ENCODE data around the gene CCDC142. TPM values are rescaled to one million over a fixed set of nuclear protein-coding genes. Genes with fewer than 3 reads are reported as not detected.

CCDC142 gene
- total RNA-seq, 1 donor from 2014 or later = 9.1 TPM

GRCh38 chr2:74514368-74515270 is 31.8 kb upstream of the CCDC142 start, which contains the start of gene TLX2:
TSS of gene TLX2 (plus strand) at chr2:74514450. CDS start at chr2:74514807, 357 bp downstream.
- DNase-seq (ENCODE audit: low spot score) = no peak

GRCh38 chr2:74513605-74514367 is 31.0 kb upstream of the CCDC142 start:
- DNase-seq (ENCODE audit: low spot score) = no peak

- DNase-seq (ENCODE audit: low spot score) = no peak
These were observed 30.2 kb upstream of the CCDC142 start for GRCh38 chr2:74512744-74513604.

- no peak for DNase-seq (ENCODE audit: low spot score)
These were observed 28.5 kb upstream of the CCDC142 start for GRCh38 chr2:74511104-74511989.

DNA sequence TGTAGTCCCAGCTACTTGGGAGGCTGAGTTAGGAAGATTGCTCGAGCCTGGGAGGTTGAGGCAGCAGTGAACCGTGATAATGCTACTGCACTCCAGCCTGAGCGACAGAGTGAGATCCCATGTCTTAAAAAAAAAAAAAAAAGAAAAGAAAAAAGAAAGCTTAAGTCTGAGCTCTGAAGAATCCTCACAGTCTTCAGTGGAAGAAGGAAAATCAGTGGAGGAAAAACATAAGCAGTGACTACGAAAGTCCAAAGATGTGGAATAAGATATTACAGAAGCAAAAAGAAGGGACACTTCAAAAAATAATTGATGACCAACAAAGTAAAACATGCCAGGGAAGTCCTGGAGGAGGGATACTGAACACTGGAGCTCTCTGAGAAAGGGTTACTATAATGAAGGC is 27.5 kb upstream of the CCDC142 start:
- DNase-seq (ENCODE audit: low spot score) = no peak

- no peak for DNase-seq (ENCODE audit: low spot score)
These were observed 25.2 kb upstream of the CCDC142 start for GRCh38 chr2:74507926-74508520.

DNA sequence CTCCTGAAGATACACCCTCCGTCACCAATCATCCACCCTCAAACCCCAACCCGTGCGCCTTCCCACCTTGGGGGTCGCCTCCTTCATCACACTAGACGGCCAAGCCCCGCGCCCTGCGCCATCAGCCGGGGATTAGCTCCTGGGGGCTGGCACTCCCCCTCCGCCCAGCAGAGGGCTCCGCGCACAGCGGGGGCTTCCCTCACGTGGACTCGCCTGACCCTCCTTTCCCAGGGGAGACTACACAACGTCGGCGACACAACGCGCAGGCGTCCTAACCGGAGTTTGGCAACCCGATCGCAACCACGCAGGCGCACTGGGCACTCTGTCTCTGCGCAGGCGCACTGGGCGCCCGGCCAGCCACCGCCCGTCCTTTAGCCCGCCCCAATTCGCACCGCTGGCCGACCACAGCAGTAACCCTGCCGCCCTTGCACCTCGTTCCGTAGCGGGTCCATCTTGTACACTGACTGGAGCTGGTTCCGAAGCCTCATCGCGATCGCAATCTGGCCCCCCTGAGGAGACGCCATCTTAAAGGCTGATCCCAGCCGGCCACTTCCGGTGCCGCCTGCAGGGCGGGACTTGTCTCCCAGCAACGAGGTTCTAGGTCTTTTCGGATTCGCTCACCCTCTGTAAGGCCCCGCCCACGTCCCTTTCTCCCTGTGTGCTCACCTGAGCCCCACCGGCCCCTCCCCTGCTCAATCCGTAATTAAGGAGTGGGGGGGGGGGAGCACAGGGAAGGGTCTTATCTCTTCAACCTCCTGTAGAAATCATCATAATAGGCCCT is 24.5 kb upstream of the CCDC142 start, which contains the start of gene PCGF1:
TSS of gene PCGF1 (minus strand) at position 551 of the 781 bp plus-strand sequence. CDS start at position 524, 27 bp downstream.
- DNase-seq (ENCODE audit: low spot score) = peak; percentile 98

DNA sequence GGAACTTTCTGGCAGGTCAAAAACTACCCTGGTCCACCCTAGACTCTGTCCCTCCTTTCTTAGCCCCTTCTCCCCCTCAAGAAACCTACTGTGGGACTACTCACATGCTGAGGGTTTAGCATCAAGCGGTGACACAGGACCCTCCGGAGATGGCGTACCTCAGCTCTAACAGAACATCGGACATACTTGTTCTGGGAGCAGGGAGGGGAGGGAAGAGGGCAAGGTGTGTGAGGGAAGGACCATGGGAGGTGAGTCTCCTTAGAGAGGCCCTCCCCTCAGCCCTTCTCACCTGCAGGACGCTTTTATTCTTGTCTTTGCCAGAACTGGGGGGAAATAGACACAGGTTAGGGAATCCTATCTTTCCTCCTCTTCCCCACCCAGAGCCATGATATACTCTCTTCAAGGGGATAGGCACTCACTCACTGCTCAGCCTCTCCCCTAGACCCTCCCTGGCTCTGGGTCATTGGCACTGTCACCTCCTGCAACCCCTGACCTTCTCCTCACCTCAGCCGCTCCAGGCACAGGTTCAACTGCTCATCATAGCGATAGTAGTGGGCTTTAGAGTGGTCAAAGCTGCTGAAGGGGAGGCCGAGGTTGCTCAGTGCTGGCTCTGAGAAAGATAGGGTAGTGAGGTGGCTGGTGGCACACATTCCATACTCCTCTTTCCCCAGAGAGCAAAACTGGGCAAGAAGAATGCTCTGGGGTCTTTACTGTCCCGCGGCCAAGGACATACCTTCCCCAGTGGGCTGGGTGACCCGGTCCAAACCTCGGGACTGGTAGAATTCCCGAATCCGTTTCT is 22.8 kb upstream of the CCDC142 start:
- DNase-seq (ENCODE audit: low spot score) = no peak

GRCh38 chr2:74504591-74504990 is 21.8 kb upstream of the CCDC142 start:
- DNase-seq (ENCODE audit: low spot score) = no peak

- no peak for DNase-seq (ENCODE audit: low spot score)
These were observed 21.0 kb upstream of the CCDC142 start for GRCh38 chr2:74503506-74504475.

- peak; percentile 96 for DNase-seq (ENCODE audit: low spot score)
These were observed 20.1 kb upstream of the CCDC142 start for GRCh38 chr2:74502720-74503505.

DNA sequence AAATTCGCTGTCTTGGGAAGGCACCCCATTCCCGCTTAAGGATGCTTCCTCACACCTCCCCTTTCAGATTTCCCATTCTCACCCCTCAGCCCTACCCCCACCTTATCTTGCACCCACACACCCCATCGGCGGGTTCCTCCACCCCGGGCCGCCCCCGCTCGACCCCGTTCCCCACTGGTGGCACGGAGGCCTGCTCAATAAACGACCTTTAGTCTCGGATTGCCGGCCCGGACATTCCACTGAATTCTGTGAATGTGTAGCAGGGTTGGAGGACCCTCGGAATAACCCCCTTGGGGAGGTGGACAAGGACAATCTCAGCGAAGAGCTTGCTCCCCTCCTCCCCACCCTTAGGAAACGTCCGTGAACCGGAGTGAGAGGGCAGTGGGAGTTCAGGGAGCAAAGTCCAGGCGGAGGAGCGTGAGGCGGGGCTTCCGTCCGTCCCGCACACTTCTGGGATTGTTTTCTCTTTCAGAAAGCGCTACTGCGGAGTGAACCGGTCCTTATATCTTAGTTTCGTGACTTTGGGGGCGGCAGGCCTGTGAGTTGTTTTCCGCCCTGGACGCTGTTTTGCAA is 19.4 kb upstream of the CCDC142 start:
- no peak for DNase-seq (ENCODE audit: low spot score)

DNA sequence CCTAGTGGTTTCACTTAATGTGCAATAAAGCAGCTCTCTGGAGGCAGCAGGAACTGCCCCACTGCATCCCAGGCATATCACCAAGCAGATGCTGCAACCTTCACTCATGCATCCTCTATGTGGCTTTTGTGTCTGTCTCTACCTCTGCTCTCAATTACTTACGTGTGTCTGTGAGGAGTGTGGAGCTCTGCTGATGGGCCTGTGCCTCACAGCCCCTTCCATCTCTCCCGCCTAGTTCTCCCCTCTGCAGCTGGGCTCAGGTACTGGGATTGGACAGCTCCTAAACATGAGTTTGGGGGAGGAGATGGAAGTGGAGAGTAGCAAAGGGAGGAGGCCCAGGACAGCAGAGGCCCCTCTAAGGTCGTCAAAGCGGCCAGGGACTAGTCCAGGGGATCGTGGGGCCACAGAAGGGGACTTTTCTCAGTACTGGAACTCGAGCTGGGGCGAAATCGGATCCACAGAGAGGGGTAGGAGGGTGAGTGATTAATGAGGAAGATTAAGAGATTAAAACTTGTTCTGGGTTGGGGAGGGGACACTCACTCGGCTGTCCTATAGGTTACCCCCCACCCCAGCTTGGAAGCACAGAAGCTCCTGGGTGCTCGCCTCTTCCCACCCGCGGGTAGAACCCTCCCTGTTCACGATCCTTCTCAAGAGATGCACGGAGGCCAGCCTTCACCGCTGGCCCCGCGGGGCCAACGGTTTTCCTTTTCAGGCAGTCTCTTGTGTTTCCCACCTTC is 18.7 kb upstream of the CCDC142 start:
- no peak for DNase-seq (ENCODE audit: low spot score)

DNA sequence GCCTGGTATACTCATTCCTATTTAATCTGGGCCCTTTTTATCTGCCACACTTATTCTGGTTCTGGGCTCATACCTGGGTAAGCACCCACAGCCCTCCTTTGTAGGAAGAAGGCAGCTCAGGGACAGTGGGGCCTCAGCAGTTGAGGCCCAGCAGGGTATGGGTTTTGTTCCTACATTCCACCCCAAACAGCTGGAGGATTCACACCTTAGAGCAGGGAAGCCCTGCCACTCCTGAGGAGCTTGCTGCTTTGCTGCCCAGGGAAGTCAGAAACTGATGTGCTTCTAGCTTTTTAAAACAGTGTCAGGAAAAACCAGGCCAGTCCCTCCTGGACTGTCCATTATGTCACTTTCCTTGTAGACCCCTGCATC is 17.8 kb upstream of the CCDC142 start:
- DNase-seq (ENCODE audit: low spot score) = no peak
